ENCODE data around the gene HDAC7. TPM values are rescaled to one million over a fixed set of nuclear protein-coding genes. Genes with fewer than 3 reads are reported as not detected.

HDAC7 gene
- total RNA-seq, 1 experiment from 2014 or later, result 71.2 TPM

- Mint-ChIP-seq H3K9me3 (ENCODE audit: unreplicated experiment) (no peaks in the 10 kb centered on the region), H3K27me3 (ENCODE audit: insufficient read depth, unreplicated experiment) (no peaks in the 10 kb centered on the region), H3K27ac (ENCODE audit: unreplicated experiment) (no peak overlapping the region), H3K4me3 (ENCODE audit: unreplicated experiment) (peak overlapping the region; percentile 80), H3K36me3 (ENCODE audit: insufficient read depth, unreplicated experiment) (no peaks in the 10 kb centered on the region), H3K4me1 (ENCODE audit: low read depth, unreplicated experiment) (peaks cover 19% of the 10 kb centered on the region)
- no peak for DNase-seq
- no peak overlapping the region for H3K4me3 ChIP-seq (ENCODE audit: low read depth, low read length)
- no peaks in the 10 kb centered on the region for H3K9me3 ChIP-seq
- TF ChIP-seq, protein P1, sequence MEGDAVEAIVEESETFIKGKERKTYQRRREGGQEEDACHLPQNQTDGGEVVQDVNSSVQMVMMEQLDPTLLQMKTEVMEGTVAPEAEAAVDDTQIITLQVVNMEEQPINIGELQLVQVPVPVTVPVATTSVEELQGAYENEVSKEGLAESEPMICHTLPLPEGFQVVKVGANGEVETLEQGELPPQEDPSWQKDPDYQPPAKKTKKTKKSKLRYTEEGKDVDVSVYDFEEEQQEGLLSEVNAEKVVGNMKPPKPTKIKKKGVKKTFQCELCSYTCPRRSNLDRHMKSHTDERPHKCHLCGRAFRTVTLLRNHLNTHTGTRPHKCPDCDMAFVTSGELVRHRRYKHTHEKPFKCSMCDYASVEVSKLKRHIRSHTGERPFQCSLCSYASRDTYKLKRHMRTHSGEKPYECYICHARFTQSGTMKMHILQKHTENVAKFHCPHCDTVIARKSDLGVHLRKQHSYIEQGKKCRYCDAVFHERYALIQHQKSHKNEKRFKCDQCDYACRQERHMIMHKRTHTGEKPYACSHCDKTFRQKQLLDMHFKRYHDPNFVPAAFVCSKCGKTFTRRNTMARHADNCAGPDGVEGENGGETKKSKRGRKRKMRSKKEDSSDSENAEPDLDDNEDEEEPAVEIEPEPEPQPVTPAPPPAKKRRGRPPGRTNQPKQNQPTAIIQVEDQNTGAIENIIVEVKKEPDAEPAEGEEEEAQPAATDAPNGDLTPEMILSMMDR (IDR thresholded peaks at IDR 0.05; ENCODE audit: insufficient read depth in 1 of 2, low read depth in 1 of 2, low read length in 1 of 2, severe bottlenecking in 1 of 2, unreplicated experiment in 1 of 2), result no peak
- peaks cover 27% of the 10 kb centered on the region for H3K4me1 ChIP-seq
- ChIA-PET POLR2A (interaction anchor here (0.8 to 1.2 kb wide), 2 partner anchors 10 to 14 kb away, joined by 3 read pairs; no protein-coding TSS in a partner anchor), CTCF (interaction anchor here (0.5 to 3.9 kb wide), 11 partner anchors 10 to 1199 kb away, joined by 3 to 55 read pairs (median 5); partner anchors contain the start of gene TMEM106C)
- BruUV-seq (replicated peaks), result no TSS peak
- no peaks in the 10 kb centered on the region for H3K36me3 ChIP-seq (ENCODE audit: control insufficient read depth, insufficient read depth, low read length)
- intact Hi-C loops (cut with micrococcal nuclease; ENCODE audit: unreplicated experiment), result loop anchor here (2.0 kb wide), 1 partner anchor 15 kb away; the partner anchor contains the start of gene SLC48A1
- H3K27me3 ChIP-seq (replicated peaks; ENCODE audit: control insufficient read depth, insufficient read depth, low read length), result no peaks in the 10 kb centered on the region
These were observed 61.7 kb downstream of the HDAC7 start for GRCh38 chr12:47757840-47758583.

GRCh38 chr12:47757364-47757839, 62.3 kb downstream of the HDAC7 start:
- BruUV-seq (replicated peaks), result no TSS peak
- TF ChIP-seq, protein P1 (IDR thresholded peaks at IDR 0.05; ENCODE audit: insufficient read depth in 1 of 2, low read depth in 1 of 2, low read length in 1 of 2, severe bottlenecking in 1 of 2, unreplicated experiment in 1 of 2), result no peak
- Histone ChIP-seq H3K9me3 (no peaks in the 10 kb centered on the region), H3K36me3 (ENCODE audit: control insufficient read depth, insufficient read depth, low read length) (no peaks in the 10 kb centered on the region), H3K27me3 (replicated peaks; ENCODE audit: control insufficient read depth, insufficient read depth, low read length) (no peaks in the 10 kb centered on the region), H3K4me3 (ENCODE audit: low read depth, low read length) (no peak overlapping the region), H3K4me1 (peaks cover 27% of the 10 kb centered on the region)
- POLR2A ChIA-PET, result interaction anchor here (1.2 kb wide), 1 partner anchor 13 kb away, joined by 3 read pairs; no protein-coding TSS in a partner anchor
- CTCF ChIA-PET, result interaction anchor here (0.7 to 3.9 kb wide), 6 partner anchors 10 to 206 kb away, joined by 3 to 55 read pairs (median 6); partner anchors contain the start of gene TMEM106C
- no peak for DNase-seq
- Mint-ChIP-seq H3K9me3 (ENCODE audit: unreplicated experiment) (no peaks in the 10 kb centered on the region), H3K27ac (ENCODE audit: unreplicated experiment) (no peak overlapping the region), H3K4me3 (ENCODE audit: unreplicated experiment) (no peak overlapping the region), H3K27me3 (ENCODE audit: insufficient read depth, unreplicated experiment) (no peaks in the 10 kb centered on the region), H3K4me1 (ENCODE audit: low read depth, unreplicated experiment) (peaks cover 19% of the 10 kb centered on the region), H3K36me3 (ENCODE audit: insufficient read depth, unreplicated experiment) (no peaks in the 10 kb centered on the region)
- intact Hi-C loops (cut with micrococcal nuclease; ENCODE audit: unreplicated experiment), result no loop called here

DNA sequence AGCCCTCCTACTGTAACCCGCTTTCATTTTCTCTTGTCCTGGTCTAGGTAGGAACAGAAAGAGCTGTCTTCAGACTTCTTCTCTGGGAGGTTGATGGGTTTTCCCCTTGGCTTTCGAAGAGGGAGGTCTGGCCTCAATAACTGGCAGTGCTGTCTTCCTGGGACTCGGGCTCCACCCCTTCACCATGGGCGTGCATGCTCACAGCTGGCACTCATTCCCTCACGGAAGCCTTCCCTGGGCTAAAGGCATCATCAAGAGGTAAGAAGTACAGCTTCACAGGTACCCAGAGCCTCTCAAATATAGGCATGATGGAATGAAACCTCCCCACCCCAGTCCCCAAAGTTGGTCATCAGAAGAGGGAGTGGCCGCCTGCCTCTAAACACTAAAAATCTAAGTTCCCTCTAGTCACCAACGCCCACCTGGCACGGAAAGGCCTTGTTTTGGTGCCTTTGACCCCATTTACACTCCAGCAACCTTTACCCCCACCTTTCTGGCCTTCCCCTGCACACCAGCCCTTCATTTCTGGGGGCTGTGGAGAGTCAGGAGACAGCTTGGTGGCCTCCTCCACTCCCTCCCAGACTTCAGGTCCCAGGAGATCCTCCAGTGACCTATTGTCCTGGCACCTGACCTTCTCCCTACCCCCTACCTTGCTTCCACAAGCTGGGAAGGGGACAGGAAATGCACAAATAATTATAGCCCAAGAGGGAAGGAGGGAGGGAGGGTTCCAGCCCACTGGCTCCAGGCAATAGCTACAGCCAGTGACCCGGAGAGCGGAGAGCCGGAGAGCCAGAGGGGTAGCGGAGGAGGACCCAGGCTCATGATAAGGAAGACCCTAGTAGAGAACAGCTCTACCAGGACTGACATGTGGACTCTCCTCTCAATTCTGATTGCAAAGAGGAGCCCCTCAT, 63.8 kb downstream of the HDAC7 start:
- POLR2A ChIA-PET, result no interaction called here
- intact Hi-C loops (cut with micrococcal nuclease; ENCODE audit: unreplicated experiment), result no loop called here
- Histone ChIP-seq H3K27me3 (replicated peaks; ENCODE audit: control insufficient read depth, insufficient read depth, low read length) (no peaks in the 10 kb centered on the region), H3K36me3 (ENCODE audit: control insufficient read depth, insufficient read depth, low read length) (no peaks in the 10 kb centered on the region), H3K4me1 (peaks cover 27% of the 10 kb centered on the region), H3K4me3 (ENCODE audit: low read depth, low read length) (no peak overlapping the region), H3K9me3 (no peaks in the 10 kb centered on the region)
- TF ChIP-seq, protein P1 (IDR thresholded peaks at IDR 0.05; ENCODE audit: insufficient read depth in 1 of 2, low read depth in 1 of 2, low read length in 1 of 2, severe bottlenecking in 1 of 2, unreplicated experiment in 1 of 2), result no peak
- Mint-ChIP-seq H3K36me3 (ENCODE audit: insufficient read depth, unreplicated experiment) (no peaks in the 10 kb centered on the region), H3K4me3 (ENCODE audit: unreplicated experiment) (no peak overlapping the region), H3K27me3 (ENCODE audit: insufficient read depth, unreplicated experiment) (no peaks in the 10 kb centered on the region), H3K27ac (ENCODE audit: unreplicated experiment) (no peak overlapping the region), H3K4me1 (ENCODE audit: low read depth, unreplicated experiment) (peaks cover 19% of the 10 kb centered on the region), H3K9me3 (ENCODE audit: unreplicated experiment) (no peaks in the 10 kb centered on the region)
- CTCF ChIA-PET, result interaction anchor here (0.6 to 2.8 kb wide), 6 partner anchors 11 to 42 kb away, joined by 3 to 22 read pairs (median 8); no protein-coding TSS in a partner anchor
- no TSS peak for BruUV-seq (replicated peaks)
- no peak for DNase-seq

Data from Caco-2 (cell line).